ENCODE data around the gene LRRC7.
"Not testable (repeated sequence)": the region's sequence is repeated elsewhere in the genome, so short reads cannot be mapped to it uniquely, and the experiment has no call there.

LRRC7 gene

DNA sequence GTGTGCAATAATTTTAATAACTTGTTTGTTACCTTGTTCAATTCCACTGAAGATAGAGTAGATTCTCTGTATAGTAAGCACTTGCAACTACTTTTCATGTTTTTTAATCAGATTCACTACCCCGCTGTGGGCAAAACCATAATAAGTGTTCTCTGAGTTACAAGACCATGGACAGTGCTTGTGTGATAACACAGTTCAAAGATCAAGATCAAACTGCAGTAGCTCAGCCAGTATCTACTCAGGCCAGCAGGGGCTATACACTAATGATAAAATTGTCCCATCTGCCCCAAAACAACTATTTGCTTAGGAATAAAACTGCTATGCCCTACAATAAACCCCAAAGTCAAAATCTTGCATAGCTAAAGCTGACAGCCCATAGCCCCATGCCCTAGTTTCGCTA is 129.6 kb downstream of the LRRC7 start:
- ATAC-seq (no peak), DNase-seq (no peak)

DNA sequence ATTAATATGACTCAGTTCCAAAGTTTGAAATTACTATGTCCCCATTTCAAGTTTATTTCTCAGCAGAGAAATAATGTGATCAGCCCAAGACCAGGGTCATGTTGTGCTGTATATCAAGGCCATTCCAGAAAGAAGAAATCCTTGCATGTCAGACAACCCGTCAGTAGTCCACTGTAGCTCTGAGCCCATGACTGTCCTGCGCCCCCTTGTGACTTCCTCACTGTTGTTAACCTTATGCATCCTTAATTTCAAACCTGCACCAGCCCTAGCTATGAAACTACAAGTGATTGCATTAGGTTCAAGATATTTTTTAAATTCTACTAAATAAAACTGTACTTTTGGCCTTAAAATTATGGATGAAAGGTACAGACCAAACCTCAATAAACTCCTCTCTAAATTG is 133.0 kb downstream of the LRRC7 start:
- DNase-seq = peak; percentile 3

DNA sequence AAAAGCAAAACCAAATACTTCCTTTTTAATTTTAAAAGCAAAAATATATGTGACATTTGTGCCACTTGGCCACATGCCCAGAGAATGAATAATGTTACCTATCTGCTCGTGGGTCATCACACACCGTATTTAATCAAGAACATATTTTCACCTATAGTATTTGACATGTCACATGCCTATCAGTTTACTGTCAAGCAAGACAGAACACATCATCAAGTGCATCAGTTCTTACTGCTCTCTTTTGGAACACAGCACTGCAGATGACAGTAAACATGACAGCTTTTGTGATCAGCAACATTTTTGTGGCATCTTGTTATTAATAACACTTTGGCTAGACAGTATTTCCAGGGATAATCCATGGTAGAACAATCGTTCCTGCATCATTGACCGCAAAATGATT is 134.4 kb downstream of the LRRC7 start:
- ATAC-seq = no peak
- no peak for DNase-seq

More for the DNA sequence above, 133.0 kb downstream of the LRRC7 start:
- no peak for ATAC-seq

DNA sequence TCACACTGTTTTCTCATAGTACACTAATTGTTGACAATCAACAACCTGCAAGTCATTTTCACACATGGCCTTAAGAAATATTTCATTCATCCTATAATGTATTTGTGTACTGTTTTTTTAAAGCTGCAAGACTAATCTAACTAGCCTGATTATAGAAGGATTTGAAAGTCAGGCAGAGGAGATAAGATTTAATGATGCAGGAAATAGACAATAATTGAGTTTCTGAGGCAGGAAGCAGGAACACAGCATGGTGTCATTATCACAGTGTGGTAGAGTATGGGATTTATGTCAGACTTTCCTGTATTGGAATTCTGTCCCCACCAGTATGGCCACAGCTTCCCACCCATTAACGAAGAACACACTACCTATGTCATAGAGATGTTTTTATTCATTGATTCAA is 138.8 kb downstream of the LRRC7 start:
- no peak for DNase-seq
- no peak for ATAC-seq

DNA sequence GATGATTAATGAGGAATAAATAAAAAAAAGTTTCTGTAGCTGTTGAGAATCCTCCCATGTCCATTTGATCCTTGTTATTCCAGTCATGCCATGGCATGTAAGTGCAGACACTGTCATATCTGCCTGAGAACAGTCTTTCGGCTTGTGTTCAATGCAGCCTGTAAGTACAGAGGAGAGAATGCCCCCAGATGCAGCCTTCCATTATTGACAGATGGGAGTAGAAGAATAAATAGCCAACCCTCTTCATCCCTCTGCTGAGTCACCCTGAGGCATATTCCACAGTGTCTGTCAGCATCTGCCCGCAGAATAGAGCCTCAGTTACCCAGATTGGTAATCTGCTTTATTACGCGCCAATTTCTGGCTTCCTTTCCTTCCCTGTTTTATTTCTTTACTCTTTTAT is 139.4 kb downstream of the LRRC7 start:
- DNase-seq = no peak
- no peak for ATAC-seq

DNA sequence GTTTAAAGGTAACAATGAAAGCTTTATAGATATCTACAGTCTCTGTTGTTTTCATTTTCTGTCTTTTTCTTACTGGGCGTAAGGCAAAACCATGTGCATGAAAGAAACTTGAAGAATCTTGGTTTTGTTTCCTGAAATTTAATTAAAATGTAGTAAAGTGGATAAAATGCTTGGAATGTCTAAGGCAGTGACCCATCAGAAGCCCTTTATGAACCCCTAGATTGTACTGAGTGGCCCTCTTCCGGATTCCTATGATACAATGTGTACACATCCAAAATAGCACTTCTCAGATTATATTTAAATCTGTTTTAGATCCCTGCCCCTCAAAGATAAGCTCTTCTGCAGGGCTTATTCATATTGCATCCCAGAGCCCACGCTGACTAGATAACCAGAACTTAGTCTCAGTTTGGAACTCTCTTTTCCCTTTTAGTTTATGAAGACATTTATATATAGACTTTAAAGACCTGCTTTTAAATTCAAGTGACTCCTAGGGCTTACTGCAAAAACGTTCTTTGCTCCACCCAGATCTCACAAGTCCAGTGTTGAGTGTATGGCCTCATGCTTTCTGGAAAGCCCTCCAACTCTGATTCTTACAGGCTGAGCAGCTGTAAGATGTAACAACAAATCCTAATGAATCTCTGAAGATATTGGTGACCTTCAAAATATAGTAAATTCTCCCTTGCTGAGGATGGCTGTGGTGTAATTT is 142.9 kb downstream of the LRRC7 start:
- ATAC-seq = no peak
- DNase-seq = no peak

DNA sequence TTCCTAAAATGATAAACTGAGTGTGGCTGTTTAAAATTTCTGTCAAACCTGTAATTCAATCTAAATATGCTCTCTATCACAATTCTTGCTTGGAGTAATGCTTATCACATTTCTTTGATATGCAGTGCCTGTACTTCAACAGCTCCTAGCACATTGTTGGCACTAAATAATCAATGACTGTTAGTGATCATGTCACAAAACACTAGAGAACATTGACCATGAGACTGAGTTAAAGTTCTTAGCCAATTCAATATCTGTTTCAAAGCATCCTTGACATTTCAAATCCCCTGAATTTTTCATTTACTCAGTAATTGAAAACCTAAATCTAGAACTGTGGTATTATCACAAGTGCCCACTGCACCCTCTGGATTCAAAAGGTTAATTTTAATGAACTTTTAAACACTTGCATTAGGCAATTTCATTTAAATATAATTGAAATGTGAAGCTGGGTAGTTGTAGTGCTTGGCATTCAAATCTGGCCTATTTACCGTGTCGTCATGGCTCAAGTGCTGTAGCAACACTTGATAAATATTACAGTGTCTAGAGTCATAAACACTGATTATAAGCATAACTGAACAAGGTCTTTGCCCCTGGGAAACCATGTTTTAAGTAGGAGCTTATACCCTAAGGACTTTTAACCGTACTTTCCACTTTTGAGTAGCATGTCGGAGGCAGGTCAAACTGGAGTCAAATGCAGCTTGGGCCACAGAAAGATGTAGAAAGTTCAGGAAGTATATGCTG is 143.6 kb downstream of the LRRC7 start:
- no peak for DNase-seq
- ATAC-seq = no peak

DNA sequence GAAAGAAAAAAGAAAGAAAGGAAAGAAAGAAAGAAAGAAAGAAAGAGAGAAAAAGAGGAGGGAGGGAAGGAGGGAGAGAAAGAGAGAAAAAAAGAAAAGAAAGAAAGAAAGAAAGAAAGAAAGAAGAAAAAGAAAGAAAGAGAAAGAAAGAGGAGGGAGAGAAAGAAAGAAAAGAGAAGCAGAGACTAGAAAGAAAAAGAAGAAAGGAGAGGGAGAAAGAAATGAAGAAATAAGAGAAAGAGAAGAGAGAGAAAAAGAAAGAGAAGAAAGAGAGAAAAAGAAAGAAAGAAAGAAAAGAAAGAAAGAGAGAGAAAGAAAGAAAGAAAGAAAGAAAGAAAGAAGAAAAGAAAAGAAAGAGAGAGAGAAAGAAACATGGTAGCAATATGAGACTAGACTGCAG is 150.1 kb downstream of the LRRC7 start:
- not testable (repeated sequence) for ATAC-seq, DNase-seq

DNA sequence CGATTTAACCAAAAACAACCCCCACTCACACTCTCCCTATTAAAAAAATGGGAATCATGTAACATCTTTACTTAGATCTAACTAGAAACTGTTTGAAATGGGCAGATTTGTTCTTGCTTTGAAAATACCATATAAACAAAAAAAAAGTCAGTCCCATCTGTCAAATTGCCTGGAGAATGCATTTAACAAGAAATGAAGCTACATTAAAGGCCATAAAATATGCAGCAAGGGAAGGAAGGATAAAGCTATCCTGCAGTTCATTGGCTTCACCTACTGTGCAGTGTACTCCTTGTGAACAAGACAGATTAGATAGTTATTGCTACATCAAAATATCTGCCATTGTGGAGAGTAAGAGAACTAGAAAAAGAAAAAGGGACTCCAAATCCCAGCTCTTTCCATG is 160.5 kb downstream of the LRRC7 start:
- ATAC-seq = no peak
- DNase-seq = no peak

DNA sequence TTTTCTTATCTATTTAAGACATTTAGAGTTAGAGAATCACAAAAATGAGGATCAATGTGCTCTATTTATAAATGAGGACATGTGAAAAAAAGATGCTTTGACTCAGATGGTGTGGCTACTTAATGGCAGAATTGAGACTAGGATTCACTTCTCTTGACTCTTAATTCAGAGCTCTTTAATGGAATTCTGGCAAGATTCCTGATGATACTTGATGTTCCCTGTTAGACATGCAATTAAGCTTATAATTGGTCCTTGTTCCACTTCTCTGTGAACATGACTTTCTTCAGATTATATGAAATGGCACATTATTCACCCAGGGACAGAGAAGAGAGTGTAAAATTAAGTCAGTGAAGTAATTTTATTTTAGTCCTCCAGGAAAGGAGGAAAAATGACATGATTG is 165.3 kb downstream of the LRRC7 start:
- DNase-seq = no peak
- no peak for ATAC-seq

DNA sequence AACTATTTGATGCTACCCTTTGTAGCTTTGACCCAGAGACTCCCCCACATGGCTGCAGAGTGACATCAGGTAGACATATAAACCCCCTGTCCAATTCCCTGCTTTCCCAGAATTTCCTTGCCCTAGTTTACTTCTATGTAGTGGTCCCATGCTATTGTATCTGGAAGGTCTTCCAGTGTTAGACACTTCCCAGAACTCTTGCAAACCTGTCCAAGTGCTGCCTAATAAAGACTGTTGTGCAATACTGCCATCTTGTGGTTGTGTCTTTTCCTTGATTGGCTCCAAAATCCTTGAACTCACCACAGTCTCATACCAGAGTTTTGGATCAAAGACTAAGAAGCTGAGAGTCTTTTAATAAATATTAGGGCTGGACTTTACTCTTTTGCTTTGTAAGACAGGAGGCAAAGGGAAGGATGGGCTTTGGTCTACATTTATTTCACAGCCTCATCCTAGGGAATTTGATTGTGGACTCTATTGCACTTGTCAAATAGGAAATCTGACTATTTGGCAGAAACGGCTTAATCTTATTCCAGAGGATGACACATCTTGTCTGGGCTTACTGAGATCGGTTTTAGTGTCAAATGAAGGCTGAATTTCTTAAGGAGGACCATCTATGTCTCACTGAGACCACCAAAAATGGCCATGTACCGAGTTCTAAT is 169.9 kb downstream of the LRRC7 start:
- peak; percentile 4 for DNase-seq
- ATAC-seq = no peak

DNA sequence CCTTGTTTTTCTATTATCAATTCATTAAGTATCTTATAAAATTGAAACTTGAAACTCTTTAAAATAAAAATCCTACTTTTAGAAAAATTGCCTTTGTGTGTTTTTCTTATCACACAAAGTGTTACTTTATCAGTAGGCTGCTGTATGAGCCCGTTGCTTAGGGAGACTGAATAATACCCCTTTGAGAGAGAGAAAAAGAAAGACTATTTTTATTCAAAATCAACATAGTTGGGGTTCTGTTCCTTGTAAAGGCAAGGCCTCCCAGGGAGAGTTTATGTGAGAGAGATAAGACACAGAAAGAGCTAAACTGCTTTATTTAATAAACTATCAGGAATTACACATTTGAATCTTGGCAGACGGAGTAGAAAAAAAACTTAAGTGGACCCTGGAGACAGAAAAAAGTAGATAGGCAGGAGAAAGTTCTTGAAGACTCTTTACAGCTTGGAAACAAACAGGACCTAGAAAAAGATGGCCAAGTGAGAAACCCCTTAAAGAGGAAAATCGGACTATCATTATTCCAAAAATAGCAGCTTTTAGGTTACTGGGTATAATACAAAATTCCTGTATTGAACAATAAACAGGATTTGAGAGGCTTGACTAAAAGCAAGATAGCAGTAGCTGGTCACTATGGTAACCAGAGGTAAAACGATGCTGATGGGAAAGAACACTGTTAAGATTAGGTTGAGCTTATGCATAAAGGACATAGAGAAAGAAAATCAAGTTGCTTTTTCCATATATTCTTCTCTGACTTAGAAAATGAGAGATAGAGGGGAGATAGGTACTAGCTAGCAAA is 170.9 kb downstream of the LRRC7 start:
- ATAC-seq (no peak), DNase-seq (no peak)

DNA sequence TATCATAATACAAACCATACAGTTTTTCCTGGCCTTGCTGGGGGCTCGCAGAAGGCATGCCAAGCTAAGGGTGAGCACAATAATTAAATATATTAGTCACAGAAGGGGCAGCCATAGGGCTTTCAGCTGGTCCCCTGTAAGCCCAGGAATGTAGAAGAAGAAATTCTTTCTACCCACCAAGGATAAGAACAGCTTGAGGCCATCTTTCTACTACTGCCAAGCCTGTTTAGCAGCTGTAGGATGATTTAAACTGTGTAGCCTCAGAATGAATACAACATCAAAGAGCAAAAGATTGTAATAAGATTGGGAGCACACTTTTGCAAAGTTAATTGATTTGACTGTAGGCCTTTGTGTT is 171.5 kb downstream of the LRRC7 start:
- ATAC-seq = no peak
- no peak for DNase-seq

DNA sequence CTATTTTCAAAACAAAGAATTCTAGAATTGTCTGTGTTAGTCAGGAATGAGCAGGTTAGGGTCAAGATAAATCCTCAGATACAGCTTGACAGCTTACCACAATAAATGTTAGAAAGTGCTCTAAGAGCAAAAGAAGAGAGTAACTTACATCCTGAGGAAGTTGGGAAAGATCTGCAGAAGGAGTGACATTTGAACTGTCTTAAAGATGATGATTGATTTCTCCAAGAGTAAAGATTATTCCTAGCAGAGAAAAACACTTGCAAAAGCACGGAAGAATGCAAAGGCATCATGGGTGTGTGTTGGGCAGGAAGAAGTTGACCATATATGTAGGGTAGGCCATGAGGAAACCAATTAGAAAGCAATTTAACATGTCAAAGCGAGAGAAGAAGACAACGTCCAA is 175.4 kb downstream of the LRRC7 start:
- no peak for ATAC-seq
- DNase-seq = no peak

DNA sequence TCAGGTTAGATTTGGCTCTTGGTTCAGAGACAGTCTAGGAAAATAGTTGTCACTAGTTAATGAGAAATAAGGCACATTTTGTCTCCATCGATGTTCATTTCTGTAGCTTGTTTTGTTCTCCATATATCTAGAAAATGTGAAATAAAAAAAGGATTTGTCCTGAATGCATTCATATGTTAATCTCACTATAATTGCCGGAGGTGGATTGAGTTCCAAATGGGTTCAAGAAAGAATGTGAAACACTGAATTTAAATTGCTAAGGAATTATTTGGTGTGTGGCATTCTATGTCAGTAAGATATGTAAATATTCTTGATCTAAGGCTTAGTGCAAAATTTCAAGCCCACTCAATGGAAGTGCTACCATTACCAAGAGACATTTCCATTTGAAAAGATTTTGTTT is 176.7 kb downstream of the LRRC7 start:
- DNase-seq = no peak
- no peak for ATAC-seq

DNA sequence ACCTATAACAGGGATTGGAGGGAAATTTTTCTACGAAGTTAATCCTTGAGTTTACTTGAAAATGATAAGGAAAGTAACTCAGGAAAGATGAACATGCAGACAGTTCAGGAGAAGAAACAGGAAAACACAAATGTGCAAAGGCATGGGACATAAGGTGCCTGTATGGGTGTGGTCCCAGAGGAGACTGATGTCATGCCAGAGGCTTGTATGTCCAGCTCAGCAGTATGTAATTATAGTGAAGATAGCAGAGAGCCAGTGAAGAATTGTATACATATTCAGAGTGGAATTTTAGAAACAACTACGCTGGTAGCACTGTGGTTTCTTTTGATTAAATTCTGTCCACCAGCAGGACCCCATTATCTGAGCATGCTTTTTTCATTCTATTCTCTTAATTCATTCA is 179.5 kb downstream of the LRRC7 start:
- ATAC-seq (no peak), DNase-seq (no peak)

DNA sequence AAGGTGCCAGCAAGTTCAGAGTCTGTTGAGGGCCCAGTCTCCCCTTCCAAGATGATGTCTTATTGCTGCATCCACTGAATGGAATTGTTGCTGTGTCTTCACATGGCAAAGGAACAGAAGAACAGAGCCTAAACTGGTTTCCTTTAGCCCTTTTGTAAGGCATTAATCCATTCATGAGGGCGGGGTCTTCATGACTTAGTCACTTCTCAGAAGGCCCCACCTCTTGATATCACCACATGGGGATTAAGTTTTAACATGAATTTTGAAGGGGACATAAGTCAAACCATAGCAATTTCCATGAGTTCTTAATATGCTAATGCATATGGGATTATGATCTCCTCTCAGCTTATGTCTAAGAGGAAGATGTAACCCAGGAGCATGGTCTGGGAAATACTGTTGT is 182.9 kb downstream of the LRRC7 start:
- no peak for DNase-seq
- ATAC-seq = no peak

DNA sequence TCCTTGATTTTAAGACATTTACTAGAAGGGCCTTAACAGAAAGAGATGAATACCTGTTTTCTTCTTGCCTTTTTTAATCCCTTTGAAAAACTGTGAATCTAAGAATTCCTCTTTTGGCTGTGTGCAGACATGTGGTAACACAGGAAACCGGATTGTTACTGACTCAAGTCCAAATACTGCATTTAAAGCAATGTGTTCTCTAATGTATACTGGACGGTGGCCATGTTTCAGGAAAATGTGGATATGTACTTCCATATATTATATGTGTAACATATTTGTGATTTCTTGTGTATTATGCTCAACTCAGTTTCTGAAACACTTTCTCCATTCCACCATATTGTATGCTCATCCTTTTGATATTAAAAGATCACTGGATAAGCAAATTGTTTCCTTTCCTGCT is 185.1 kb downstream of the LRRC7 start:
- no peak for DNase-seq
- ATAC-seq = no peak

DNA sequence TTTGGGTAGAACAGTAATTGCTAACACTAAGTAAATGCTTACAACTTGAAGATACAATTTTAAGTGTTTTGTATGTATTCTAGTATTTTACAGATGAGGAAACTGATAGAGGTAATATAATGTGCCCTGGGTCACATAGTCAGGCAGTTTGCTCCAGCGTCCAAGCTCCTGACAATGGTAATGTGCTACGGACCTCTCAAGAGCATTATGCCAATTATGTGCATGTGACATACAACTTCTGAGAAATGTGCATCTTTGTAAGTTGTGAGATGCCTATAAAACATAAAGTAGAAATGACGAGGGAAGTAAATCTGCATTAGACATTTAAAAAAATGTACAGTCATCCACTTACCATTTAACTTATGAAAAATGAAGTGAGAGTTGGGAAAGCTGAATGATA is 186.8 kb downstream of the LRRC7 start:
- ATAC-seq (no peak), DNase-seq (no peak)

DNA sequence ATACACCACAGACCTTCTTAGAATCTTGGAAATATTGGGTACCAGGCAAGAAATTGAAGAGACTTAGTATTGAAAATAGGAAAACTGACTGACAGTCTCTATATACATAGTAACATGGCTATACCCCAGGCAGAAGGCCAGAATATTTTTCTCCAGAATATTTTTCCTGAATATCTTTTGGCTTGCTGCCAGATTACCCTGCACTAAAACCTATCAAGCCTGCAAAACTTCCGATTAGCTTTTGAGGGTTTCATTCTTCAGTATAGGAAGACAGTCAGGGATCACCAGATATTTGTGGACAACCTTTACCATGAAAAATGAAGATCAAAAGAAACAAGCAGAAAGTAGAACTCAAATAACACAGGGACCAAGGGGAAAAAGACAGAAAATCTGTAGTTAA is 187.9 kb downstream of the LRRC7 start:
- DNase-seq (no peak), ATAC-seq (no peak)

DNA sequence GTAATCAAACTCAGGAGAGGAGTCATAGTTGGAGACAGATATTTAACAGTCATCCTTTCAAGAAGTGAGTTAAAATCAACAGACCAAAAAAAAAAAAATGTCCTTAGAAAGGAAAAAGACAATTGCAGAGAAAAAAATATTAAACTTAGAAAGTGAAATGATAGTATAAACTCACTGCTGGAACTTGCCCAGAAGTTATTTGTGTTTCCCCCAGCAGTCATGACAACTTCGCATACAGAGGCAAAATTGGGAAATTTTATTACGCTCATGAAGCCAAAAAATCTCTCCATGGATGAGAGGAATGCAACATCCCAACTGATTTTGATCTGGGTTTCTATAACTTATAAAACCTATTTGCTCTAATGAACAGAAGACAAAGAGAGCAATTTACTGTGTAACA is 198.2 kb downstream of the LRRC7 start:
- no peak for ATAC-seq
- DNase-seq = no peak

DNA sequence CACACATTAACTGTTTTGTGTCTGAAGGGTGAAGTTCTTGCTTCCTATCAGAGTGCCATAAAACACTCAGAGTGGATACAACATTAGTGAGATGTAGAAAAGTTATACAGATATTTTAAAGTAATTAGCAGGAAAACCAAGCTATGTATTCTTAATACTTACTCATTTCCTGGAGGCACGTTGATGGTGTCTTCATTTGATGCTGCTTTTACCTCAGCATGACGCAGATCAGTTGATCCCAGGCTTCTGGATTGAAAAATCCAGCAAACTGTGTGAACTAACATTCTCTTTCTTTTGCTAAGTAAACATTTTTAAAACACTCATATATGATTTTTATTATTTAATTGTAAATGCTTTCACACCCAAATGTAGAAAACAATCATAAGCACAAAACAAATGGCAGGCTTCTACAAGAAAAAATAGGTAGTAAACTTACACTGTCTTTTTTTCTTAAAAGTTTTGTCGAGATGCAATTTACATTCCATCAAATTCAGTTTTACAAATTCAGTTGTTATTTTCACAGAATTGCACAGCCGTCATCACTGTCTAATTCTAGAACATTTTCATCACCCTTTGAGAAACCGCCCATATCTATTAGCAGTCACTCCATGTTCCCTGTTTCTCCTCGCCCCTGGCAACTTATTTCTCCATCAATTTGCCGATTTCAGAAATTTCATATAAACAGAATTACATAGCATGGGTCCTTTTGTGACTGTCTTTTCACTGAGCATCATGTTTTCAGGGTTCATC is 198.9 kb downstream of the LRRC7 start:
- ATAC-seq = no peak
- DNase-seq = no peak
